Calu3 (cell line): Measurements from ENCODE around the gene RNF152. TPM values are rescaled to one million over a fixed set of nuclear protein-coding genes. Genes with fewer than 3 reads are reported as not detected.

Experiments used
- BruUV-seq: library from RNA; stranded (reverse); fragments of 400-500 nt; replicated peaks from 2 replicates; lab custom pipeline; 2021; lab: Mats Ljungman, UMichigan
- CTCF ChIA-PET: fragments of 300-600 bp; sonication (Branson Sonifier 250); formaldehyde crosslinking; loops from one replicate; lab custom pipeline; 2022; ENCODE audit warnings: antibody characterized with exemption; lab: Charles Lee
- DNase-seq: peaks from one replicate; pipeline ENCODE4 v3.0.0; 2022
- H3K27ac Mint-ChIP-seq: one replicate; pipeline ENCODE4 v1.8.0; 2022; ENCODE audit warnings: mixed read lengths; ENCODE audit not compliant: unreplicated experiment
- H3K27me3 Mint-ChIP-seq: one replicate; pipeline ENCODE4 v1.8.0; 2022; ENCODE audit warnings: mixed read lengths; ENCODE audit not compliant: unreplicated experiment
- H3K36me3 Mint-ChIP-seq: one replicate; pipeline ENCODE4 v1.8.0; 2022; ENCODE audit warnings: mild to moderate bottlenecking, moderate library complexity, mixed read lengths; ENCODE audit not compliant: insufficient read depth, unreplicated experiment
- H3K4me1 Mint-ChIP-seq: one replicate; pipeline ENCODE4 v1.8.0; 2022; ENCODE audit warnings: mild to moderate bottlenecking, low read depth, mixed read lengths; ENCODE audit not compliant: unreplicated experiment
- H3K4me3 Mint-ChIP-seq: one replicate; pipeline ENCODE4 v1.8.0; 2022; ENCODE audit warnings: mild to moderate bottlenecking, low read depth, moderate library complexity, mixed read lengths; ENCODE audit not compliant: unreplicated experiment
- H3K9me3 Mint-ChIP-seq: one replicate; pipeline ENCODE4 v1.8.0; 2022; ENCODE audit warnings: low read depth, mixed read lengths; ENCODE audit not compliant: unreplicated experiment
- intact Hi-C: fragments of 100-400 bp; cut with micrococcal nuclease; formaldehyde crosslinking; loops from one replicate; pipeline ENCODE4 v1.10.0; 2022; ENCODE audit not compliant: unreplicated experiment
- total RNA-seq: library from RNA; stranded (reverse); gene quantifications from 2 replicates; pipeline ENCODE4 v1.2.3, GENCODE V29; 2022
- TF ChIP-seq, protein P1 (sequence below): fragments of 200-600 bp; IDR thresholded peaks from one replicate; pipeline ENCODE4 v1.8.0; 2022; ENCODE audit warnings: antibody characterized with exemption; ENCODE audit not compliant: unreplicated experiment

The RNF152 gene
- total RNA-seq, 1 experiment from 2014 or later: 1.0 TPM

DNA sequence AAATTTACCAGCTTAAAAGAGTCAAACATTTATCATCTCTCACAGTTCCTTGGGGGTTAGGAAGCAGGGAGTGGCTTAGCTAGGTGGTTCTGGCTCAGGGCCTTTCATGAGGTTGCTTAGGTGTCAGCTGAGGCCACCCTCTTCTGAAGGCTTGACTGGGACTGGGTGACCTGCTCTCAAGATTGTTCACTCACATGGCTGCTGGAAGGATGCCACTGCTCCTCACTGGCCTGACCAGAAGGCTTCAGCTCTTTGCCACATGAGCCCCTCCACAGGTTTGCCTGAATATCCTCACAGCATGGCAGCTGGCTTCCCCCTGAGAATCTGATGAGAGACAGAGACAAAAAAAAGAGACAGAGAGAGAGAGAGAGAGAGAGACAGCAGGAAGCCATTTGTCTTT is 17.3 kb upstream of the RNF152 start:
- TF ChIP-seq, protein P1, sequence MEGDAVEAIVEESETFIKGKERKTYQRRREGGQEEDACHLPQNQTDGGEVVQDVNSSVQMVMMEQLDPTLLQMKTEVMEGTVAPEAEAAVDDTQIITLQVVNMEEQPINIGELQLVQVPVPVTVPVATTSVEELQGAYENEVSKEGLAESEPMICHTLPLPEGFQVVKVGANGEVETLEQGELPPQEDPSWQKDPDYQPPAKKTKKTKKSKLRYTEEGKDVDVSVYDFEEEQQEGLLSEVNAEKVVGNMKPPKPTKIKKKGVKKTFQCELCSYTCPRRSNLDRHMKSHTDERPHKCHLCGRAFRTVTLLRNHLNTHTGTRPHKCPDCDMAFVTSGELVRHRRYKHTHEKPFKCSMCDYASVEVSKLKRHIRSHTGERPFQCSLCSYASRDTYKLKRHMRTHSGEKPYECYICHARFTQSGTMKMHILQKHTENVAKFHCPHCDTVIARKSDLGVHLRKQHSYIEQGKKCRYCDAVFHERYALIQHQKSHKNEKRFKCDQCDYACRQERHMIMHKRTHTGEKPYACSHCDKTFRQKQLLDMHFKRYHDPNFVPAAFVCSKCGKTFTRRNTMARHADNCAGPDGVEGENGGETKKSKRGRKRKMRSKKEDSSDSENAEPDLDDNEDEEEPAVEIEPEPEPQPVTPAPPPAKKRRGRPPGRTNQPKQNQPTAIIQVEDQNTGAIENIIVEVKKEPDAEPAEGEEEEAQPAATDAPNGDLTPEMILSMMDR: no peak
- Mint-ChIP-seq H3K4me3 (no peak overlapping the region), H3K4me1 (no peaks in the 10 kb centered on the region), H3K27me3 (peaks cover 41% of the 10 kb centered on the region), H3K36me3 (no peaks in the 10 kb centered on the region), H3K27ac (no peak overlapping the region), H3K9me3 (no peaks in the 10 kb centered on the region)
- DNase-seq: no peak
- intact Hi-C loops: loop anchor here (10.0 kb wide), 1 partner anchor 215 kb away; no protein-coding TSS in a partner anchor
- CTCF ChIA-PET: no interaction called here
- no TSS peak for BruUV-seq

DNA sequence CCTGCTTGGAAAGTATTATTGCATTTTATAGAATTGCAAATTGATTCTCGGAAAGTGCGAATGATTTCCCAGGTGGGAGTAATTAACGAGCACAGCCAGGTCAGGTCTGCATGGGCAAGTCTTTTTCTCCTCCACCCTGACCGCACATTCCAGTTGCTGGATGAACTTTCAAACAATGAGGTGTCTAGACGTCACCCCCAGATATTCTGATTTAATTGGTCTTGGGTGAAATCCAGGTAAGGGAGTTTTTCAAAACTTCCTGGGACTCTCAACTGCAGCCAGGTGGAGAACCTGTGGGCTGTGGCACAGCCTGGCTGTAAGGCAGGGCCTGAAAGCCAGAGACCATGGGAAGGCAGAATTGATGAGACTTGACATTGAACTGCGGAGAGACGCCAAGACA is 15.9 kb upstream of the RNF152 start:
- peaks cover 41% of the 10 kb centered on the region for H3K27me3 Mint-ChIP-seq
- no peaks in the 10 kb centered on the region for H3K9me3 Mint-ChIP-seq
- TF ChIP-seq, protein P1: no peak
- H3K27ac Mint-ChIP-seq: no peak overlapping the region
- H3K4me3 Mint-ChIP-seq: no peak overlapping the region
- CTCF ChIA-PET: no interaction called here
- intact Hi-C loops: no loop called here
- H3K36me3 Mint-ChIP-seq: no peaks in the 10 kb centered on the region
- BruUV-seq: no TSS peak
- DNase-seq: no peak
- H3K4me1 Mint-ChIP-seq: no peaks in the 10 kb centered on the region

DNA sequence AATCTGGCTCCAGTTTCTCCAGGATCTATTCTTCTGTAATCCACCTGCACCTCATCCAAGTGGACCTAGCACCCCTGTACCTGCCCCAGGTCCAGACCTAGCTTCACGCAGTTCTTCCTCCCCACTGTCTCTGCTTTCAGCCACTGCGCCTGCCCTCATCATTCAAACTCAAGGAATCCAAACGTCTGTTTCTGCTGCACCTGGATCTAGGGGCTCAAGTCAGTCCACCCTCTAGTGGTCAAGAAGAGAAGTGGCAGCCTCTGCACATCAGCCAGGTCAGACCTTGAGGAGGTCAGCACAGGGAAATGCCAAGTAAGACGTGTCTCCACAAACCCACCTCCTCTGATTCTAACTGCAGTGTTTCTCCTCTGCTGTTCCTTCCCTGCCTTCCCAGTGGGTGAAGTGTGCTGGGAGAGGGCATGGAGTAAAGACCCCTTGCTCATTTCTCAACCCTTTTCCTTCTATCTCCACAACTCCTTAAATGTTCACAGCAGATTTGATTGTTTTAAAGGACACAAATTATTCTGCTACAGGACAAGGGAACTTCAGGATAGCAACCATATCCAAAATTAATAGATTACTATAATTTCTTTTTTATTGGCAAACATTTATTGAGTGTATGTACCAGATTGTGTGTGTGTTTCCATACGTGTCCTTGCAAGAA is 8.6 kb upstream of the RNF152 start:
- no peak overlapping the region for H3K4me3 Mint-ChIP-seq
- CTCF ChIA-PET: no interaction called here
- H3K36me3 Mint-ChIP-seq: no peaks in the 10 kb centered on the region
- no peak overlapping the region for H3K27ac Mint-ChIP-seq
- no TSS peak for BruUV-seq
- no peaks in the 10 kb centered on the region for H3K9me3 Mint-ChIP-seq
- peak; percentile 44 for DNase-seq
- TF ChIP-seq, protein P1: peak; percentile 89
- peaks cover 25% of the 10 kb centered on the region for H3K4me1 Mint-ChIP-seq
- intact Hi-C loops: loop anchor here (1.0 kb wide), 1 partner anchor 266 kb away; no protein-coding TSS in a partner anchor
- H3K27me3 Mint-ChIP-seq: no peaks in the 10 kb centered on the region

DNA sequence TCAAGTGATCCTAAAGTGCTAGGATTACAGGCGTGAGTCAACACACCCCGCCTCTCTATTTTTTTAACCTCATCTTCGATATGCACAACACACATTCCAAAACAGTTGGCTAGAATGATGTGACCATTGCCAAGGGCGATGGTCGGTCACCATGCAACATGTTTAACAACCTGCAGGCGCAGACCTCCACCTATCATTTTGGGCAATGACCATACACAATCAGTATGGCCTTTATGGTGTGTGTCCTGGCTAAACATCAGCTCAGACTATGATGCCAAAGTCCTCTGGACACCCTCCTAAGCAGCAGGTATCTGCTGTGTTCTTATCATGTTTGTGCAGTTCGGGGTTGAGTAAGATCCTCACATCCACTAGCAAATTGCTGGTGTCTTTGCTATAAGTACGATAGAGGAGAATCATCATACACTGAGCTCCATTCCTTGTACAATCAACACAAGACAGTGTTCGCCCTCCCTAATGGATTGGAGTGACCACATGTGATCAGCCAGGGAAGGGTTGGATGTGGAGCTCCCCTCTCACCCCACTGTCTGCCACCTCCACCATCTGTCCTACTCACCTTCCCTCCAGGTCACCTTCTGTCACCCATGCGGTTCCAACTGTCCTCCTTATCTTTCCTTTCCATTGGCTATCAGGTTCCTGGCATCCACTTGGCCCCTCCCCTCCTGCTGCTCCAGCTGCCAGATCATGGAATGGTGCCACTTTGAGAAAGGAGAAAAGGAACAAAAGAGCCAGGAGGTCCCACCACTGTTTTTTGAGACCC is 7.9 kb upstream of the RNF152 start:
- H3K27ac Mint-ChIP-seq: no peak overlapping the region
- CTCF ChIA-PET: no interaction called here
- H3K4me1 Mint-ChIP-seq: peaks cover 25% of the 10 kb centered on the region
- no TSS peak for BruUV-seq
- DNase-seq: no peak
- intact Hi-C loops: loop anchor here (1.0 kb wide), 1 partner anchor 265 kb away; no protein-coding TSS in a partner anchor
- H3K4me3 Mint-ChIP-seq: no peak overlapping the region
- no peaks in the 10 kb centered on the region for H3K9me3 Mint-ChIP-seq
- TF ChIP-seq, protein P1: no peak
- no peaks in the 10 kb centered on the region for H3K27me3 Mint-ChIP-seq
- no peaks in the 10 kb centered on the region for H3K36me3 Mint-ChIP-seq
